Pancreas (tissue), 10 donors: ENCODE results near the gene PRODH2. TPM values are rescaled to one million over a fixed set of nuclear protein-coding genes. Genes with fewer than 3 reads are reported as not detected.

Source experiments
- ATAC-seq, 4 donors: fragments of 200-7000 bp; cut with Tn5 transposase; one replicate each; pipeline versions ENCODE4 v1.8.0 to v1.9.1; 2020; ENCODE audit warnings: mild to moderate bottlenecking in 4 of 4, moderate library complexity in 4 of 4
- DNase-seq, 6 donors: peaks; one replicate each; pipeline ENCODE4 v3.0.0-alpha.2; 2020
- FAIRE-seq: peaks from 2 replicates; lab custom pipeline; 2012; peaks lifted over from hg19 to GRCh38; lab: Jason Lieb, UNC
- H3K27ac ChIP-seq, 4 donors: fragments of 200-600 bp; sonication (generic); 1 replicate in 3 of 4; 2 replicates in 1 of 4; pipeline versions ENCODE4 v1.5.0 to v1.8.0; 2020
- H3K27me3 ChIP-seq, 4 donors: fragments of 200-600 bp; one replicate each; pipeline ENCODE4 v1.8.0; 2021
- H3K36me3 ChIP-seq, 3 donors: fragments of 200-600 bp; sonication (generic) in 1 of 3; one replicate each; pipeline versions ENCODE4 v1.5.0 to v1.8.0; 2020 to 2021
- H3K4me1 ChIP-seq, 3 donors: fragments of 200-600 bp; one replicate each; pipeline ENCODE4 v1.8.0; 2021
- H3K4me3 ChIP-seq, 4 donors: fragments of 200-600 bp; sonication (generic) in 2 of 4; one replicate each; pipeline versions ENCODE4 v1.5.0 to v1.8.0; 2020 to 2021
- H3K9me3 ChIP-seq, 4 donors: fragments of 200-600 bp; one replicate each; pipeline ENCODE4 v1.8.0; 2021
- CTCF ChIP-seq, 4 donors: fragments of 200-600 bp; sonication (generic) in 3 of 4; IDR thresholded peaks; one replicate each; pipeline versions ENCODE4 v1.5.0 to v1.8.0; 2021; ENCODE audit warnings: antibody characterized with exemption in 4 of 4
- WGBS, 2 donors: extraction: QIAGEN DNeasy Blood & Tissue Kit; methylation state at CpG; one replicate each; pipeline ENCODE4 v1.1.7; 2013; 5-methylcytosine and 5-hydroxymethylcytosine counted together
- intact Hi-C, 3 donors: fragments of 100-400 bp; cut with DNase I; formaldehyde crosslinking; loops; one replicate each; pipeline versions ENCODE4 v1.11.1 to v1.14.2; 2022
- polyA plus RNA-seq, 2 donors: library from polyadenylated mRNA; stranded (reverse); fragments of 200-250 nt; gene quantifications; one replicate each; pipeline ENCODE4 v1.2.3, GENCODE V29; 2013
- total RNA-seq, 6 donors: library from RNA; stranded (reverse); fragmentation: NEBNext Ultra II Directional in 4 of 6; extraction: Animal tissue kit (Norgen Biotek cat#: 25700) in 4 of 6; gene quantifications; one replicate each; pipeline versions ENCODE4 v1.2.1 to v1.2.4, GENCODE V29; 2021 to 2023
- donor health status: healthy with polysubstance abuse.
- donor health status: DM: no; HTN: no; CAD: no; lungs with moderate emphysema.
- donor health status: DM: no; HTN: no; CAD: no.
- donor health status: control.
- donor health status: control.
- donor health status: Bipolar disorder and iron deficiency.
- donor health status: DM: yes; HTN: yes; CAD: no.
- donor health status: DM: no; HTN: no; CAD: no.
- donor health status: DM: no; HTN: no; CAD: no.
- donor health status: DM: yes; HTN: yes; CAD: no.

PRODH2 gene
- total and polyA plus RNA-seq, 8 donors = 0.95 to 21.5 (median 4.2) TPM

- no peak for FAIRE-seq
- H3K27me3 ChIP-seq = no peaks in the 10 kb centered on the region
Observed at GRCh38 chr19:35832054-35832453, 19.4 kb upstream of the PRODH2 start.

GRCh38 chr19:35830986-35831385 lies 18.3 kb upstream of the PRODH2 start:
- no peak for ATAC-seq
- Histone ChIP-seq H3K36me3 (no peaks in the 10 kb centered on the region), H3K27ac (no peak overlapping the region), H3K27me3 (no peaks in the 10 kb centered on the region), H3K4me1 (peaks cover 0 to 8% (median 3%) of the 10 kb centered on the region in 3 donors), H3K9me3 (no peaks in the 10 kb centered on the region), H3K4me3 (no peak overlapping the region)
- intact Hi-C loops = no loop called here
- WGBS, 2 donors = 80 to 88% methylated on average over 16 to 18 of the region's 18 CpGs
- FAIRE-seq = no peak
- no peak for TF ChIP-seq CTCF (IDR thresholded peaks at IDR 0.05)
- DNase-seq = no peak

More at GRCh38 chr19:35832054-35832453, 19.4 kb upstream of the PRODH2 start:
- no peak for TF ChIP-seq CTCF (IDR thresholded peaks at IDR 0.05)
- Histone ChIP-seq H3K36me3 (no peaks in the 10 kb centered on the region), H3K4me1 (peaks cover 0 to 8% (median 3%) of the 10 kb centered on the region in 3 donors), H3K9me3 (no peaks in the 10 kb centered on the region), H3K4me3 (no peak overlapping the region), H3K27ac (peak overlapping the region in 1 of 4 donors; percentile 33)
- intact Hi-C loops = no loop called here
- peak in 1 of 6 donors; percentile 18 for DNase-seq
- ATAC-seq = peak in 3 of 4 donors; percentile 38 to 82 (median 75)
- 24 to 28% methylated on average over 4 of the region's 4 CpGs for WGBS, 2 donors

GRCh38 chr19:35828692-35829301 lies 16.2 kb upstream of the PRODH2 start:
- Histone ChIP-seq H3K27ac (no peak overlapping the region), H3K4me1 (peaks cover 0 to 8% (median 3%) of the 10 kb centered on the region in 3 donors), H3K4me3 (no peak overlapping the region), H3K36me3 (no peaks in the 10 kb centered on the region), H3K9me3 (no peaks in the 10 kb centered on the region), H3K27me3 (no peaks in the 10 kb centered on the region)
- DNase-seq = peak in 2 of 6 donors; percentile 26 to 71
- peak in 2 of 4 donors; percentile 57 to 74 for ATAC-seq
- no peak for TF ChIP-seq CTCF (IDR thresholded peaks at IDR 0.05)
- WGBS, 2 donors = 53 to 54% methylated on average over 12 of the region's 12 CpGs
- intact Hi-C loops = no loop called here
- no peak for FAIRE-seq

GRCh38 chr19:35824150-35824549 lies 11.5 kb upstream of the PRODH2 start:
- WGBS, 2 donors = 91 to 92% methylated on average over 5 of the region's 5 CpGs
- intact Hi-C loops = no loop called here

More at GRCh38 chr19:35824150-35824549, 11.5 kb upstream of the PRODH2 start:
- Histone ChIP-seq H3K4me3 (no peak overlapping the region), H3K27ac (no peak overlapping the region), H3K27me3 (no peaks in the 10 kb centered on the region), H3K4me1 (no peaks in the 10 kb centered on the region), H3K9me3 (no peaks in the 10 kb centered on the region), H3K36me3 (no peaks in the 10 kb centered on the region)
- no peak for TF ChIP-seq CTCF (IDR thresholded peaks at IDR 0.05)
- FAIRE-seq (no peak), DNase-seq (no peak), ATAC-seq (no peak)
